HG03575 (cell line): Measurements from ENCODE around the gene MIA.
"Not testable (repeated sequence)": the region's sequence is repeated elsewhere in the genome, so short reads cannot be mapped to it uniquely, and the experiment has no call there.

ENCODE experiments used
- ATAC-seq: cut with Tn5 transposase; IDR thresholded peaks from one replicate; pipeline ENCODE4 v1.9.1; 2021; ENCODE audit not compliant: unreplicated experiment, insufficient number of reproducible peaks, low FRiP score; ENCODE audit errors: extremely low read depth

The MIA gene

GRCh38 chr19:40800339-40800996 lies 25.1 kb downstream of the MIA start:
- ATAC-seq = no peak

DNA sequence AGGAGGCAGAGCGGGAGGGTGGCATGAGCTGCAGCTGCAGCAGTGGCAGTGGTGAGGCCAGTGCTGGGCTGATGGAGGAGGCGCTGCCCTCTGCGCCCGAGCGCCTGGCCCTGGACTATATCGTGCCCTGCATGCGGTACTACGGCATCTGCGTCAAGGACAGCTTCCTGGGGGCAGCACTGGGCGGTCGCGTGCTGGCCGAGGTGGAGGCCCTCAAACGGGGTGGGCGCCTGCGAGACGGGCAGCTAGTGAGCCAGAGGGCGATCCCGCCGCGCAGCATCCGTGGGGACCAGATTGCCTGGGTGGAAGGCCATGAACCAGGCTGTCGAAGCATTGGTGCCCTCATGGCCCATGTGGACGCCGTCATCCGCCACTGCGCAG lies 25.7 kb downstream of the MIA start:
- no peak for ATAC-seq

GRCh38 chr19:40801426-40802299 lies 26.3 kb downstream of the MIA start:
- no peak for ATAC-seq

- no peak for ATAC-seq
These were observed 27.2 kb downstream of the MIA start for GRCh38 chr19:40802300-40803169.

DNA sequence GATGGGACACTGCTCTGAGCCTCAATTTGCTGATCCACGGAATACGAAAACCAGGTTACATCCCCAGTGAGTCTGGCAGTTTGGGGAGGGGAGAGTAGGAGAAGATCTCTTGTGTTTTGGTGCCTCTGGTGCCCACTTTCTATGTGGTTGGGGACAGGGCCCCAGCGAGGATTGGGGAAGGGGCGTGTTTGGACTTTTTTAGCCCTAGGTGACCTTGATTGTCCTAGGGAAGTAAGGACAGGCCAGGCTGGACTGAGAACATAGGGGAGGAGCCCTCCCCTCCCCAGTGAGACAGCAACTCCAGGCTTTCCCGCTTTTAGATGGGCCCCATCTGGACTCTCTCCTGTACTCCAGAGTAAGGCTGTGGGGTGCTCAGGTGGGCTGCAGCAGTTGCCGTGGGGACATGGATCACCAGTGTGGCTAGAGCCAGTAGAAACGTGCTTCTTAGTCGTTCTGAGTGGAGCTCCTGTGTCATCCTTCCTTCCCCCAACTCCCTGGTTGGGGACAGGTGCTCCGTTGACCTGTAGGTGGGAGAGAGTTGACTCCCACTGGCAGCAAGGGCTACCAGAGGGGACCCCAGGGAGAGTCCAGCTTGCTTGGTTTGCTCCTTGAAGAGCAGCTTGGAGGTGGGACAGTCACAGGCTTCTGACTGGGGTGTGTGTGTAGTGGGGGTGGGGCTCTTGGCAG lies 28.0 kb downstream of the MIA start:
- ATAC-seq = no peak

- no peak for ATAC-seq
These were observed 28.8 kb downstream of the MIA start for GRCh38 chr19:40803857-40804782.

DNA sequence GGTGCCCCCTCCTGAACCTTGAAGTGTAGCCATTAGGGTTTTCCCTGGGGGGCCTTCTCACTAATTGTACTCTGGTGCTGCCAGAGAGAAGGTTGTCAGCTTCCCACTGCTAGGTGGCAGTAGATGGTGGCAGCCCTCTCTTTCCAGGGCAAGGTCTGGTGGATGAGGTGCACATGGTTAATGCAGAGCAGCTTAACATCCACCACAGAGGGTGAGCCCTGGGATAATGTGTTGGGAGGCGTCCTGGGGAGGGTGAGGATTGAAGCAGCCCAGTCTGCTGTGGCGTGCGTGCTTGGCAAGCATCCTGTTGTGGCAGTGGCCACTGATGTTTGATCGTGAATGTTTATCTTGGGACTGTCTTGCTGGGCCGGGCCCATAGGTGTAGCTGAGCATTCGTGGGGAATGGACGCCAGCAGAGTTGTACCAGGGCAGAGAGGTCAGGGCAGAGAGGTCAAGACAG lies 29.5 kb downstream of the MIA start:
- ATAC-seq = no peak

GRCh38 chr19:40805258-40805868 lies 30.0 kb downstream of the MIA start:
- ATAC-seq = no peak

DNA sequence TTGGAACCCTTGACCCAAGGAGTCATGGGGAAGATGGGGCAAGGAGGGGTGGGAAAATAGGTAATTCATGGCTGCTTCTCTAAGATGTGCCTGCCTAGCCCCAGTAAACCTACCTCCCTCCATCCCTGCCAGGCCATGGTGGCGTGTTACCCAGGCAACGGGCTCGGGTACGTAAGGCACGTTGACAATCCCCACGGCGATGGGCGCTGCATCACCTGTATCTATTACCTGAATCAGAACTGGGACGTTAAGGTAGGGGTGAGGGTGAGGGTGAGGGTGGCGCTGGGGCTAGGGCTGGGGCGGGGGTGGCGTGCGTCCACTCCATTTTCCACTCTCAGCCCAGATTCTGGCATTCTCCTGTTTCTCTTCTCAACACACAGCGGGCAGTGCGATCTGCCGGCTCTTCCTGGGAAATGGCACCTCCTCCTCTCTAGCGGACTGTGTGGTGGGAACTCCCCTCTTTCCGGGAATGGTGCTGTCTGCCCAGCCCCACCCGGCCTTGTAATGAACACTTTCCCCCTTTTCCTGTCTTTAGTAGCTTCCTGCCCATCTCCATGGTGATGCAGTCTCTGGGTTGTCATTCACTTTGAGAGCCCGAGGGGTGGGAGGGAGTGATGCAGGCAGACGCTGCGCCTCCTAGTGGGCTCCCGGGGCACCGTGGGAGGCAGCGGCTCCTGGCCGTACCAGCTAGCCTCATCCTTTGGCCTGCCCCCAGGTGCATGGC lies 31.3 kb downstream of the MIA start:
- ATAC-seq = no peak

- ATAC-seq = no peak
These were observed 32.1 kb downstream of the MIA start for GRCh38 chr19:40807147-40808020.

- no peak for ATAC-seq
These were observed 32.7 kb downstream of the MIA start for GRCh38 chr19:40808021-40808325.

DNA sequence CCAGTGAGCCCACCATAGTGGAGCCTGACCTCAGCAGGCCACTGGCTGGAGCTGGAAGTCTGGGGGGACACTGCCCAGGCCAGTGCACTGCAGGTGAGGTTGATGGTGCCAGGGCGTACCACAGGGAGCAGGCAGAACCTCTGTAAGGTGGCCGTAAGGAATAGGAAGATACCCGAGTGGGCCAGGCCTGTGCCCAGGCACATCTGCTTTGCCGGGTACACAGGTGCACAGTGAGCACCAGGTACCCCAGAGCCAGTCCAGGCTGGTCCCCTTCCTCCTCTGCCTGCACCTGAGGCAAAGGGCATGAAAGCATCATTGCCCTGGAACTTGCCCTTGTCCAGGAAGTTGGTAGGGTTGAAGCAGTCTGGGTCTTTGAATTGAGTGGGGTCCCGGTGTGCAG lies 33.2 kb downstream of the MIA start:
- ATAC-seq = no peak

DNA sequence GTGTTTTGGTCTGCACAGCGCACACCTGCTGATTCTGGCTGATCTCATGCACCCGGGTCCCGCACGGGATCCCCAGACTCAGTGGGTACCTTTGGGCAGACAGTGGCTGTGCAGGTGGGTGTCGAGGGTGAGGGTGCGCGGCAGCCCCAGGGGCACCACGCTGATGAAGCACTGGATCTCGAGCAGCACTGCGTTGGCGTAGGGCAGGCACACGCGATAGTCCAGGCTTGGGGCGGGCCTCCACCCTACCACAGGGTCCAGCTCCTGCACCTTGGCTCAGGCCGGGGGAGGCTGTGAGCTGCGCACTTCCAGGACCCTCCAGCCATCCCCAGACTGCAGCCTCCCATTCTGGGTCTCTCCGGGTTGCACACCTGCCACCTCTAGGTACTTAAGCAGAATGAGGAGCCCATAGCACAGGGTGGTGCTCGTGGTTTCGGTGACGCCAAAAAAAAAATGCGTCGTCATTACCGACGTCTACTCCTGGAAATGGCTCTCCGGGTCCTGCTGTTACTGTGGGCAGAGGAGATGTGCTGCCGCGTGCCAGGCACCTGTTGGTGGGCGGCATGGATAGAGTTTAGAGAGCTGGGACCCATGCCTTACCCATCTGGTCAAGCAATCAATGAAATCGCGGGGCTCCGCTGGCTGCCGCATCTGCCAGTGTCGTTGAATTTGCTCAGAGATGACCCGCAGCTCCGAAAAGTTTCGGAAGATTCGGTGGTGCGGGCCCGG lies 34.2 kb downstream of the MIA start:
- no peak for ATAC-seq

GRCh38 chr19:40810160-40810559 lies 34.8 kb downstream of the MIA start:
- ATAC-seq = no peak

- ATAC-seq = not testable (repeated sequence)
These were observed 35.5 kb downstream of the MIA start for GRCh38 chr19:40810649-40811408.
